HPDE6-E6E7 (cell line): ENCODE results near the gene MSL2.
A peak's percentile ranks its signal among the peaks of the same experiment; 100 is the strongest.
"Not testable (repeated sequence)": the region's sequence is repeated elsewhere in the genome, so short reads cannot be mapped to it uniquely, and the experiment has no call there.

Experiments used
- DNase-seq: peaks from one replicate; pipeline ENCODE4 v3.0.0; 2011; ENCODE audit warnings: missing footprints; ENCODE audit errors: extremely low spot score

MSL2 gene

GRCh38 chr3:136144397-136144796 is 51.7 kb downstream of the MSL2 start:
- DNase-seq = not testable (repeated sequence)

- DNase-seq = peak; percentile 75
These were observed 53.5 kb downstream of the MSL2 start for GRCh38 chr3:136142592-136142991.

DNA sequence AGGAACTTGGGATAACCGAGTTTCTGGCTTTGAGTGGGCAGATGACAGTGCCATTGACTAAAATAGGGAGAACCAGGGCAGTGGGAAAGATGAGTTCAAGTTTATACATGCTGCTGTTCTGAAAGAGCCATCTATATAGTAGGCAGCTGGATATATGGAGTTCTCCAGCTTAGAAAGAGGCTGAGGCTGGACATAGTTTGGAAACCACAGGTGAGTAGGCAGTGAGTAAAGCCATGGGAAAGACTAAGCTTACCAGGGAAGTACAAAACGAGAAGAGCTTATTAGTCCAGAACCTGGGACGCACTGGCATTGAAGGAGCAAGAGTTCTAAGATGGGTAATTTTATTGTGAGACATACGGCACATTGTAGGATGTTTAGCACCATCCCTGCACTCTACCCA is 54.2 kb downstream of the MSL2 start:
- DNase-seq = peak; percentile 17

DNA sequence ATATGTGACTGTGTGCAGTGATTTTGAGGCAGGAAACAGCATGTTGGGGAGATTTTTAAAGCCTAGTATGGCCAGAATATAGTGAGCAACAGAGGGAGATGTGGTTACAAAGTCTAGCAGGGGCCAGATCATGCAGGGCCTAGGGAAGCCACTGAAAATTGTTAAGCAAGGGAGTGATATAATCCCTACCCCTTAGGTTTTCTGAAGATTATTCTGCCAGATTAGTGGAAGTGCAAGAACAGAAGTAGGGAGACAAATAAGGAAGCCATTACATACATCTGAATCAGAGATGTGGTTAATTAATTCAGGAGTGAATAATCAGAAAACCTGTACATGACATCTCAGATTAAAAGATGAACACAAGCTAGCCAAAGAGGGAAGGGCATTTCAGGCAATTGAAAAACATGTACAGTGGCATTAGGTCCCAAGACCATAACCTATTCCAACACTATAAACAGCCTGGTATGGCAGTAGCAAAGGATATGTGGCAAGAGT is 54.8 kb downstream of the MSL2 start:
- no peak for DNase-seq

GRCh38 chr3:136136454-136136853 is 59.7 kb downstream of the MSL2 start:
- DNase-seq = no peak

- no peak for DNase-seq
These were observed 60.9 kb downstream of the MSL2 start for GRCh38 chr3:136135039-136135802.

DNA sequence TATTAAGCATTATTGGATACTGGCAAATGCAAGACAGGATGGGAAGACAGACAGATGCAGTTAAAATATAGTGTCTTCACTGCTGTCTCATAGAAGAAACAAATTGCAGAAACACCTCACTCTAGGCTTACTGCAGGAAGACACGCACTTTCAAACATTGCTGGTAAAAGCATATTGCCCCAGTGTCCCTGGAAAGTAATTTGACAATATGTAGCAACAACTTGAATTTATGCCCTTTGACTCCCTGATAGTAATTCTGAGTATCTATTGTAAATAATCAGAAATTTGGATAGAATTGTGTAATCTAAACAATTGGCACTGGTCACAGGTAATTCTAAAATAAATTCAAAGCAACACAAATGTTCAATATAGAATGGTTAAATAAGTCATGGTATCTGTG is 62.0 kb downstream of the MSL2 start:
- DNase-seq = no peak

- DNase-seq = not testable (repeated sequence)
These were observed 64.5 kb downstream of the MSL2 start for GRCh38 chr3:136131647-136132046.

DNA sequence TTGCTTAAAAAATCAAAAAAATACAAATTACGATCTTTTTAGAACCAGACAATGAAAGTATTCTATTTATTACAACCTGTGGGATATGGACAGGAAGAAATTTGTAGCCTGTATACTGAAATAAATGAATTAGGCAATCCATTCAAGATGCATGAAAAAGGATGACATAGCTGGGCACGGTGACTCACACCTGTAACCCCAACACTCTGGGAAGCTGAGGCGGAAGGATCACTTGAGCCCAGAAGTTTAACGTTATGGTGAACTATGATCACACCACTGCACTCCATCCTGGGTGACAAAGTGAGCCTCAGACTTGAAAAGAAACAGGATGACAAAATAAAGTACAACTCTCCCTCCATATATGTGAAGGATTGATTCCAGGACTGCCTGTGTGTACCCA is 74.1 kb downstream of the MSL2 start:
- DNase-seq = no peak

- DNase-seq = no peak
These were observed 75.5 kb downstream of the MSL2 start for GRCh38 chr3:136120373-136121348.

- not testable (repeated sequence) for DNase-seq
These were observed 76.4 kb downstream of the MSL2 start for GRCh38 chr3:136119783-136120182.

DNA sequence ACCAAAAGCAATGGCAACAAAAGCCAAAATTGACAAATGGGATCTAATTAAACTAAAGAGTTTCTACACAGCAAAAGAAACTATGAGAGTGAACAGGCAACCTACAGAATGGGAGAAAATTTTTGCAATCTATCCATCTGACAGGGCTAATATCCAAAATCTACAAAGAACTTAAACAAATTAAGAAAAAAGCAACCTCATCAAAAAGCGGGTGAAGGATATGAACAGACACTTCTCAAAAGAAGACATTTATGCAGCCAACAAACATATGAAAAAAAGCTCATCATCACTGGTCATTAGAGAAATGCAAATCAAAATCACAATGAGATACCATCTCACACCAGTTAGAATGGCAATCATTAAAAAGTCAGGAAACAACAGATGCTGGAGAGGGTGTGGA is 76.8 kb downstream of the MSL2 start:
- DNase-seq = not testable (repeated sequence)

GRCh38 chr3:136114421-136114820 is 81.7 kb downstream of the MSL2 start:
- DNase-seq = no peak

DNA sequence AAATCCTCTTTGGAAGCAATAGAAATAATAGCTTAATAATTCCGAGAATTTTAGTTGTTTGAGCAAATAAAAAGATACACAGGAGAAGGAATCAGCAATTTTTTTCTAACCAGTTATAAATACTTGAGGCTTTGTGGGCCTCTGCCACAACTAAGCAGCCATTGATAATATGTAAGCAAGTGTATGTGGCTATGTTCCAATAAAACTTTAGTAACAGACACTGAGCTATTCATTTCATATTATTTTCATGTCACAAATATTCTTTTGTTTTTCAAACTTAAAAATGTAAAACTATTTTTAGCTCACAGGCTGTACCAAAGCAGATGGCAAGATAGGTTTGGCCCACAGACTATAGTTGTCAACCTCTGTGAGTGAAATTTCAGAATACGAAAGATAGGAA is 85.7 kb downstream of the MSL2 start:
- no peak for DNase-seq

- DNase-seq = no peak
These were observed 86.6 kb downstream of the MSL2 start for GRCh38 chr3:136109499-136109898.

- no peak for DNase-seq
These were observed 90.0 kb downstream of the MSL2 start for GRCh38 chr3:136106101-136106500.

- no peak for DNase-seq
These were observed 91.1 kb downstream of the MSL2 start for GRCh38 chr3:136105044-136105443.
